Fibroblast of skin of scalp (primary cell): ENCODE results near the gene STAC2.

ENCODE experiments used
- DNase-seq: peaks from one replicate; pipeline ENCODE4 v3.0.0-alpha.2; 2013

Gene STAC2

DNA sequence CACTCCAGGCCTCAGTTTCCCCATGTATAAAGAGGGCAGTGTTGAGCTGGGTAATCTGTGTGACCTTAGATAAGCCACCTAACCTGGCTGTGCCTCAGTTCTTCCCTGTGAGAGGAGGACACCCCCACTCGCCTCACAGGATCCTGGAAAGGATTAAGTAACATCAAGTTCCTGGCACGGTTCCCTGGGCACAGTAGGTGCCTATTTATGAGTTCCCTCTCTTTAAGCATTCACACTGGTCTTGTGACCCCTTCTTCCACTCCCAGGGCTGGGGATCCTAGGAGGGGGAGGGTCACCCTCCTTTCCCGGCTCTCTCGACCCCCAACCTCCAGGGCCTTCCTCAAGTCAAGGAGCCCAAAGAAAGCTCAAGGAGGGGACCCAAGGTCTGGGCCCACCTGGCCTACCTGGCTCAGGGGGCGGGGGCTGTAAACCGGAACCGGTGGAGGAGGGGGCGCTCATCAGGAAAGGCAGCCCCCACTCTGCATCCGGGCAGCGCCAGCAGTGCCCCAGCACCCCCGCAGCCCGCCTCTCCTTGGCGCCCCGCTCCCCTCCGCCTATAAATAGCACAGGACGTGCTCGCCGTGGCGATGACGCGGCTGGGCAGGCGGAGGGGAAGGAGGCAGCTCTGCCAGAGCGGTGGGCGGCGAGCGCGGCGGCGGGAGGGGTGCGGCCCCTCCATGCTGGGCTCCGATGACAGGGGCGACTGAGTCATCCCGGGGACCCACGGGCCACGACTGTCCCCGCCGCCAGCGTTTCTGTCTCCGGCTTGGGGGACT is 16.2 kb downstream of the STAC2 start:
- peak; percentile 72 for DNase-seq

DNA sequence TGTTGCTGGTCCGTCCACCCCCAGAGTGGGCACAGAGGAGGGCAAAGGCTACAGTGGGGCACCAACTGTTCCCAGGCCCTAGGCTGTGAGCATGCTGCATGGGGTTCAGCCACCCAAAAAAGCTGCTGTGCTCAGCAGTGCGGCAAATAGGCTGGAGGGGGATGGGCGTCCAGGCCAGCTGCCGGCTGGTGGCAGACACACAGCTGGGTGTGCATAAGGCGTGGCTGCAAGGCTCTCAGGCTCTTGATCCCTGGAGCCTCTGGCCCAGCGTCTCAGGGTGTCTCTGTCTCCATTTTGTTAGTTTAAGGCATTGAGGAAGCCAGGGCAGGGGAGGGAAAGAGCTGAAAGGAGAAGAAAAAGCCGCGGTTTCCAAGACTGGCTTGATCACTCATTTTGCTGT is 16.9 kb downstream of the STAC2 start:
- no peak for DNase-seq

- DNase-seq = no peak
Observed at GRCh38 chr17:39208136-39208535, 17.6 kb downstream of the STAC2 start.

DNA sequence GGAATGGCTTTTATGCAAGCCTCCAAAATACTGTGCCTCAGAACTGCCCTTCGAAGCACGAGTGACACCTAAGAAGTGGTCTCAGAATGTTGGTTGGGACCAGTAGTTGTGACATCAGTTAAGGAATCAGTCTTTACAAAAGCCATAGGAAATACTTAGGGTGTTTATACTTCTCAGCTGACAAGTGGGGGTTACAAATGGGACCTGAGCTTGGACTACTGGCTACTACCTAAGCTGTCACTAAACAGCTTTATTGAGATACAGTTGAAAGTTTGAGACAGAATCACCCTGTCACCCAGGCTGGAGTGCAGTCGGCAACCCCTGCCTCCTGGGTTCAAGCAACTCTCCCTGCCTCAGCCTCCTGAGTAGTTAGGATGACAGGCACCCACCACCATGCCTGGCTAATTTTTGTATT is 20.6 kb downstream of the STAC2 start:
- no peak for DNase-seq

DNA sequence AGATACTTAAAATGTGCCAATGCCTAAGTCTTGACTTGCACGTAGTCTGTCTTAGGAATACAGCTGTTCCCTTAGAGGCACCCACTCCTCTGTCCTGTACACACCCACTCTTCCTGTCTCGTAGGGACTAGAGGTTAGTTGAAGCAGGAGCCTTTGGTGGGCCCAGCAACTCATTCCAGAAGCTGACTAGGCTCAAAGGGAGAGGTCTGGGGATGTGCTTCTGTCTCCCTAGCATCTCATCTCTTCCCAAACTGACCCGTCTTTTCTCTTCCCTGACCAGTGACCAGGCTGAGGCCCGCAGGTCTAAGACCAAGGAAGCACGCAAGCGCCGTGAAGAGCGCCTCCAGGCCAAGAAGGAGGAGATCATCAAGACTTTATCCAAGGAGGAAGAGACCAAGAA is 21.5 kb downstream of the STAC2 start:
- no peak for DNase-seq

- DNase-seq = no peak
Observed at GRCh38 chr17:39200957-39201510, 24.7 kb downstream of the STAC2 start.

DNA sequence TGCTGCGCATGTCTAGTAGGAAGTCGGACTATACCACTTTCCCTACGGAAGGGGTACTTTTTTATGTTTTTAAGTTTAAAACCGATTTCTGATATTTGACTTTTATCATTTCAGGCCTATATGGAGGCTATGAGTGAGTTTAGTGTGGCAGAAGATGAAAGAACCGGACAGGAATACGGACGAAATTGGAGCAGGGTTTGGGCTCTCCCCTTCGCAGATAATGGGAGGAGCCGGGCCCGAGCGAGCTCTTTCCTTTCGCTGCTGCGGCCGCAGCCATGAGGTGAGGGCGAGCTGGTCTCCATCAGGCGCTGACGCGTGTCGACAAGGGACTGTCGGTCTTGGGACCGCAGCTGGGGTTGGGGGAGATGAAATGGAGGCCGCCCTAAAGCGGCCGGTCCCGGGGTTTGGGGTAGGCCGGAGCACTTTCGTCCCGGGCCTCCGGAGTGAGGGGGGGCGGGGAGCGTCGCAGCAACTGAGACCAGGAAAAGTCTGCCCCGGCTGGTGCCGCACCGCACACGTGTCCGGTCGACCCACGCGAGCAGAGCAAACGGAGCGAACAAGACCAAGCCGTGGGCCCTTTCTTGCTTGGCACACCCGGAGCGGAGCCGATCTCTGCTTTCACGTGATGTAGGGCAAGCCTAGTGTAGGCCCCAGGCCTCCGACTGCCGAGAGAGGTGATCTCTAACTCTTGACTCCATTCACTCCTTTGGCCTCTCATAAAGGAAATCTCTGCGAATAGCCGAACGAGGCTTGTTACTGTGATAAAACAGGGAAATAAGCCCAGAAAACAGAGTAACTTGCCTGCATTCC is 25.5 kb downstream of the STAC2 start, which contains the start of gene RPL19:
RPL19 (plus strand) TSS at position 214 of the 810 bp plus-strand sequence; CDS start at position 276, 62 bp downstream.
- no peak for DNase-seq

- peak; percentile 95 for DNase-seq
Observed at GRCh38 chr17:39199820-39200069, 26.0 kb downstream of the STAC2 start.

DNA sequence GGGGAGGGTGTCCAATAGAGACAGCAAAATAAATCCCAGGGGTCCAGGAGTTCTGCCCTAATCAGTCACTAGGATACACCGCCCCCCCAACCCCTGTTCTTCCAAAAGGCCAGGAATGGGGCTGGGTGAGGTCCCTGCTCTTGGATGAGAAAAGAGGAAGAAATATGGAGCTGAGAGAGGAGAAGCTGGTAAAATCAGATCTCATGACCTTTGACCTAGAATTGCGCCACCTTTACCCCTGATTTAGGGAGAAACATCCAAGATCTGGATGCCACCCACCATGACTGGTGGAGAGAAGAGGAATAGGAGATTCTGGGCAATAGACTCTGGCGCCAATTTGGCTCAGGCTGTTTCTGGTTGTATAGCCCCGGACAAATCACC is 27.6 kb downstream of the STAC2 start:
- DNase-seq = no peak

GRCh38 chr17:39197380-39198185 is 28.2 kb downstream of the STAC2 start, which contains the start of gene CACNB1:
TSS of gene CACNB1 (minus strand) at chr17:39197669. CDS start at chr17:39197495, 174 bp downstream.
- peak; percentile 83 for DNase-seq

GRCh38 chr17:39196808-39197291 is 28.9 kb downstream of the STAC2 start:
- peak; percentile 39 for DNase-seq

GRCh38 chr17:39196241-39196807 is 29.4 kb downstream of the STAC2 start:
- DNase-seq = peak; percentile 26

DNA sequence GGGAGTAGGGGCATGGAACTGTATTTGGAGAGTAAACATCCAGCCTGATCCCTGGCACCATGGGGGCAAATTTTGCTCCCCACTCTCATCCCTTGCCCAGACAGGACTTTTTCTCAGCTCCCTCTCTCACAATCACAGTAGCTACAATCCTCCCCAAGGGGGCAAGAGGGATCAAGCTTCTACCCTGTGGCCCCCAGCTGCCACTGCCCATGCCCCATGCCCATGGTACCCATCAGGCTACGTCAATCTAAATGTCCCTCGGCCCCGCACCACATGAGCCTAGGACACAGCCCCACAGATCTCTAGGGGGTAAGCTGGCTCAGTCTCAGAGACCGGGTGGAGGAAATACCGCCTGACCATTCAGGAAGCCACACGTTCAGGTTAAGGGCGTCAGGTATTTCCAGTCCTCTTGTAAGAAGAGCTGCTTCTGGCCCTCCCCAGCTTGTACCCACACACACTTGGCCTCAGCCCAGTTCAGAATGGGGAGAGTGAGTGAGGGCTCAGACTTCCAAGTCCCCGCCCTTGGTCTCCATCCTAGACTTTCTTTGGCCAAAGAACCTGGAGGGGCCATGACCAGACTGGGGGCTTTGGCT is 30.1 kb downstream of the STAC2 start:
- DNase-seq = no peak

GRCh38 chr17:39194985-39195524 is 30.7 kb downstream of the STAC2 start:
- no peak for DNase-seq

- DNase-seq = peak; percentile 79
Observed at GRCh38 chr17:39194089-39194984, 31.4 kb downstream of the STAC2 start.

DNA sequence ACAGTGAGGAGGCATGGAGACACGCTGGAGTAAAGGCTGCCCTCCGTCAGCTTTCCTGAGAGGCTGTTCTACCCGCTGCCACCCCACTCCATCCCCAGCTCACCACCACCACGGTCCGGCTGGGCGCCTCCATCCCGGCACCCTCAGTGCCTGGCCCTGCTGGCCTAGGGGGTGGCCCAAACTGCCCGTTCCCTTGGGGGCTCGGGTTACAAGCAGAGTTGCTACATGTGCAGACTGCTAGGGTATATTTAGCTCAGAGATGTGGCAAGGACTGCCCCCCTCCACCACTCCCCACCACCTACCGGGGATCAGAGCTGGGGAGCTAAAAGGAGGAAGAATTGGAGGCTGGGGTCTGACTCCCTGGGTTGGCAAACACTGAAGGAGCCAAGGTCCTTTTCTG is 32.4 kb downstream of the STAC2 start:
- DNase-seq = no peak

DNA sequence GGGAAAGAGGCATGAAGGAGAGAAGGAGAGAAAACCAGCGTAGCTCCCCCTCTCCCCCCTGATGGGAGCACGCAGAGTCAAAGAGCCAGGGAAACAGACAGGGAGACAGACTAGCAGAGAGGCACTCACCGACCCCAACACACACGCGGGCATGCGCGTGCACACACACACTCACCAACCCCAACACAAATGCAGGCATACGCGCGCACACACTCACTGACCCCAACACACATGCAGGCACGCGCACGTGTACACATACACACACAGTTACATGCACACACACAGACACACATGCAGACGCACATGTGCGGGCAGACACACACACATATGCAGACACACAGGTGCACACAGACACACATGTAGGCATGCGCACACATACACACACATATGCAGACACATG is 32.8 kb downstream of the STAC2 start:
- DNase-seq = no peak

- DNase-seq = no peak
Observed at GRCh38 chr17:39191750-39192510, 33.8 kb downstream of the STAC2 start.

GRCh38 chr17:39187152-39187830 is 38.5 kb downstream of the STAC2 start:
- DNase-seq = no peak
